OCI-LY7 (cell line): ENCODE data around the gene CARMIL1. TPM values are rescaled to one million over a fixed set of nuclear protein-coding genes. Genes with fewer than 3 reads are reported as not detected.

Experiments
- BruUV-seq: library from RNA; stranded (reverse); fragments of 400-500 nt; replicated peaks from 2 replicates; lab custom pipeline; 2021; lab: Mats Ljungman, UMichigan
- CTCF ChIA-PET: fragments of 300-600 bp; sonication (Branson Sonifier 250); formaldehyde crosslinking; loops from one replicate; lab custom pipeline; 2022; ENCODE audit warnings: antibody characterized with exemption; ENCODE audit not compliant: unreplicated experiment; lab: Charles Lee
- POLR2A ChIA-PET: fragments of 300-600 bp; sonication (Branson Sonifier 250); formaldehyde crosslinking; loops from one replicate; lab custom pipeline; 2022; ENCODE audit warnings: antibody characterized with exemption; lab: Charles Lee
- DNase-seq: peaks from one replicate; pipeline ENCODE4 v3.0.0-alpha.2; 2015; ENCODE audit warnings: low spot score
- H2AFZ ChIP-seq: fragments of 200-600 bp; sonication (generic), shearing (Covaris generic); 2 replicates; pipeline ENCODE4 v1.6.1; 2014; ENCODE audit warnings: mild to moderate bottlenecking, antibody characterized with exemption, low read length, moderate library complexity
- H3K27ac ChIP-seq: fragments of 200-600 bp; sonication (generic); 2 replicates; pipeline ENCODE4 v1.5.1; 2014; ENCODE audit warnings: mixed run types, low read depth, mild to moderate bottlenecking, moderate library complexity, low read length, inconsistent platforms; ENCODE audit not compliant: poor library complexity, severe bottlenecking
- H3K36me3 ChIP-seq: fragments of 200-600 bp; sonication (generic); 2 replicates; pipeline ENCODE4 v1.6.1; 2014; ENCODE audit warnings: mild to moderate bottlenecking, antibody characterized with exemption, low read length, moderate library complexity, mixed read lengths; ENCODE audit not compliant: insufficient read depth
- H3K4me1 ChIP-seq: fragments of 200-600 bp; sonication (generic); 2 replicates; pipeline ENCODE4 v1.5.1; 2014; ENCODE audit warnings: mild to moderate bottlenecking, low read length; ENCODE audit not compliant: insufficient read depth, poor library complexity, severe bottlenecking
- H3K4me2 ChIP-seq: fragments of 200-600 bp; sonication (generic); 2 replicates; pipeline ENCODE4 v1.6.1; 2014; ENCODE audit warnings: mild to moderate bottlenecking, low read length
- H3K4me3 ChIP-seq: fragments of 200-600 bp; sonication (generic); 2 replicates; pipeline ENCODE4 v1.5.1; 2014; ENCODE audit warnings: mild to moderate bottlenecking, low read depth, low read length; ENCODE audit not compliant: poor library complexity, severe bottlenecking
- H3K79me2 ChIP-seq: fragments of 200-600 bp; sonication (generic); 2 replicates; pipeline ENCODE4 v1.6.1; 2016; ENCODE audit warnings: low read depth, mild to moderate bottlenecking, low read length, moderate library complexity, mixed read lengths; ENCODE audit not compliant: insufficient read depth
- H3K9me2 ChIP-seq: fragments of 200-600 bp; sonication (generic); 2 replicates; pipeline ENCODE4 v1.6.1; 2016; ENCODE audit warnings: mild to moderate bottlenecking, low read length, mixed read lengths; ENCODE audit not compliant: insufficient read depth
- H3K9me3 ChIP-seq: fragments of 200-600 bp; sonication (generic); 2 replicates; pipeline ENCODE4 v1.6.1; 2014; ENCODE audit warnings: mild to moderate bottlenecking, mixed run types, low read length, mixed read lengths
- H4K20me1 ChIP-seq: fragments of 200-600 bp; sonication (generic); 2 replicates; pipeline ENCODE4 v1.6.1; 2014; ENCODE audit warnings: mild to moderate bottlenecking, antibody characterized with exemption, low read length, moderate library complexity, mixed read lengths; ENCODE audit not compliant: insufficient read depth
- CTCF ChIP-seq: fragments of 200-600 bp; sonication (generic); conservative IDR thresholded peaks from 2 replicates; pipeline ENCODE4 v1.5.1; 2014; ENCODE audit warnings: mild to moderate bottlenecking, antibody characterized with exemption, low read length, moderate library complexity, mixed read lengths
- EZH2phosphoT487 ChIP-seq: fragments of 200-600 bp; sonication (generic); IDR thresholded peaks from 2 replicates; pipeline ENCODE4 v1.6.1; 2018; ENCODE audit warnings: low read depth, borderline replicate concordance, mild to moderate bottlenecking, mixed run types, antibody characterized with exemption, low read length, moderate library complexity, mixed read lengths
- intact Hi-C: fragments of 100-400 bp; cut with micrococcal nuclease; formaldehyde crosslinking; loops from one replicate; pipeline ENCODE4 v1.10.0; 2022; ENCODE audit not compliant: unreplicated experiment
- total RNA-seq, 2 experiments: library from RNA; depleted of rRNA in 1 of 2; stranded (reverse); fragments of >200 nt in 1 of 2; shearing (Covaris generic) in 1 of 2; gene quantifications; 2 replicates each; pipeline ENCODE4 v1.2.3, GENCODE V29; 2014 to 2022

The CARMIL1 gene
- total RNA-seq, 2 experiments from 2014 or later = 25.5 to 40.1 TPM

- H3K9me3 ChIP-seq = no peaks in the 10 kb centered on the region
- H3K79me2 ChIP-seq = no peaks in the 10 kb centered on the region
- H3K36me3 ChIP-seq = no peaks in the 10 kb centered on the region
- H2AFZ ChIP-seq = no peak overlapping the region
- intact Hi-C loops = no loop called here
- TF ChIP-seq EZH2phosphoT487 (no peak), CTCF (no peak)
- H3K4me2 ChIP-seq = no peak overlapping the region
- ChIA-PET POLR2A (interaction anchor here (0.7 kb wide), 1 partner anchor 145 kb away, joined by 6 read pairs; no protein-coding TSS in a partner anchor), CTCF (no interaction called here)
- no peaks in the 10 kb centered on the region for H3K9me2 ChIP-seq
- no peak overlapping the region for H3K4me3 ChIP-seq
- no peak overlapping the region for H3K27ac ChIP-seq
- peaks cover 12% of the 10 kb centered on the region for H3K4me1 ChIP-seq
- no peak for DNase-seq
- H4K20me1 ChIP-seq = no peaks in the 10 kb centered on the region
- BruUV-seq = no TSS peak
These were observed 11.5 kb upstream of the CARMIL1 start for GRCh38 chr6:25267662-25268061.

DNA sequence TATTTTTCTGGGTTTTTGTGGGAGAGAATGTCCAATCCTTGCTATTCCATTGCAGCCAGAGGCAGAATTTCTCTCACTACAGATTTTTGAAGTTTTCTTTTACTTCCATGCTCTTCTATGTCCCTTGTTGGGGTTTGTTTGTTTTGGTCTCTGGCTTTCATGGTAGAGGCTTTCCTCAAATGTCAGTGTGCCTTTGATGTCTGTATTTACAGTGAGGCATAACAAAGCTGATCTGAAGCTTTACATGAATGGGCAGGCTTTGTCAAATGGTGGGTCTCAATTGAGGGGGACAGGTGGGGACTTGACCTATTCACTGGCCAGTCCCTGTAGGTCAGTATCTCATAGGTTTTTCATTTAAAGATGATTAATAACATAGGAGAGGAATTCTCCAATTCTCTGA is 8.6 kb upstream of the CARMIL1 start:
- H3K4me2 ChIP-seq = no peak overlapping the region
- no peaks in the 10 kb centered on the region for H3K9me2 ChIP-seq
- H3K9me3 ChIP-seq = no peaks in the 10 kb centered on the region
- no peak overlapping the region for H3K27ac ChIP-seq
- H3K4me1 ChIP-seq = peaks cover 11% of the 10 kb centered on the region
- BruUV-seq = no TSS peak
- intact Hi-C loops = no loop called here
- H3K36me3 ChIP-seq = no peaks in the 10 kb centered on the region
- ChIA-PET POLR2A (interaction anchor here (0.7 to 1.1 kb wide), 3 partner anchors 276 to 749 kb away, joined by 4 to 5 read pairs (median 5); no protein-coding TSS in a partner anchor), CTCF (no interaction called here)
- H3K79me2 ChIP-seq = no peaks in the 10 kb centered on the region
- no peaks in the 10 kb centered on the region for H4K20me1 ChIP-seq
- TF ChIP-seq CTCF = no peak
- no peak for TF ChIP-seq EZH2phosphoT487
- H2AFZ ChIP-seq = peak overlapping the region; percentile 18; the same call in 1 of the 2 replicates
- DNase-seq = no peak
- H3K4me3 ChIP-seq = no peak overlapping the region

DNA sequence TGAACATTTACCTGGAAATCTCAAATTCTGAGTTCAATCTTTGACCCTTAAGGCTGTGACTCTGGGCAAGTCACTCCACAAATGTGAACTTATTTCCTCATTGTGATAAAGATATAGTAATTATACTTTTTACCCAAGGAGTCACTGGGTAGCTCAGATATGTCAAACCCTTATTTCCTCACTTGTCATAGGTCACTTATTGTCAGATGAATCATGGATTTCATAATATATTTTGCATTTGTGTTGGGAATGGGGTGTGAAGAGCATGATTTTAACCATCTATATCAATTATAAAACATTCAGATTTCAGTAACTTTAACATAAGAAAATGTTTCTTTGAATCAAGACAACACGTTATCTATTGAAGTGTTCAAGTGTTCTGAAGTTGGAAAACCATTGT is 3.7 kb upstream of the CARMIL1 start:
- peaks cover 33% of the 10 kb centered on the region for H3K4me1 ChIP-seq
- peak overlapping the region; percentile 98; the same call in 1 of the 2 replicates for H2AFZ ChIP-seq
- H3K4me3 ChIP-seq = no peak overlapping the region
- no TSS peak for BruUV-seq
- H3K79me2 ChIP-seq = peaks cover 15% of the 10 kb centered on the region
- H3K36me3 ChIP-seq = no peaks in the 10 kb centered on the region
- H3K27ac ChIP-seq = no peak overlapping the region
- DNase-seq = no peak
- no peaks in the 10 kb centered on the region for H3K9me2 ChIP-seq
- TF ChIP-seq EZH2phosphoT487 = no peak
- no peak for TF ChIP-seq CTCF
- H3K9me3 ChIP-seq = no peaks in the 10 kb centered on the region
- ChIA-PET POLR2A (interaction anchor here (1.2 kb wide), 1 partner anchor 234 kb away, joined by 4 read pairs; no protein-coding TSS in a partner anchor), CTCF (no interaction called here)
- intact Hi-C loops = no loop called here
- peak overlapping the region; percentile 86 for H3K4me2 ChIP-seq
- H4K20me1 ChIP-seq = no peaks in the 10 kb centered on the region
